Body of pancreas (tissue), 4 donors: Measurements from ENCODE around the gene ST3GAL6. TPM values are rescaled to one million over a fixed set of nuclear protein-coding genes. Genes with fewer than 3 reads are reported as not detected.

ENCODE experiments used
- ATAC-seq: fragments of 150-250 bp; one replicate; pipeline ENCODE4 v1.9.1; 2016
- DNase-seq, 4 donors: peaks; one replicate each; pipeline ENCODE4 v3.0.0-alpha.2; 2019
- H3K27ac ChIP-seq, 4 donors: fragments of 200-600 bp; sonication (generic); 1 replicate in 3 of 4; 2 replicates in 1 of 4; pipeline versions ENCODE4 v1.5.1 to v1.6.1; 2016 to 2019; ENCODE audit warnings: mild to moderate bottlenecking in 1 of 4, mixed read lengths in 1 of 4, moderate library complexity in 1 of 4
- H3K27me3 ChIP-seq, 2 donors: fragments of 200-600 bp; sonication (generic); one replicate each; pipeline ENCODE4 v1.6.0; 2016; ENCODE audit warnings: mild to moderate bottlenecking in 1 of 2
- H3K36me3 ChIP-seq, 2 donors: fragments of 200-600 bp; sonication (generic); replicated peaks in 1 of 2; 2 replicates each; pipeline ENCODE4 v1.5.1; 2016; ENCODE audit warnings: low read depth in 2 of 2; ENCODE audit not compliant: insufficient read depth in 1 of 2
- H3K4me1 ChIP-seq: fragments of 200-600 bp; sonication (generic); one replicate; pipeline ENCODE4 v1.6.0; 2016
- H3K4me3 ChIP-seq, 2 donors: fragments of 200-600 bp; sonication (generic); 1 replicate in 1 of 2; 2 replicates in 1 of 2; pipeline ENCODE4 v1.5.1; 2016 to 2019
- H3K9me3 ChIP-seq, 3 donors: fragments of 200-600 bp; sonication (generic); 1 replicate in 2 of 3; 2 replicates in 1 of 3; pipeline ENCODE4 v1.5.1; 2016
- CTCF ChIP-seq, 7 experiments: fragments of 450-650 bp in 4 of 7; fragments of 200-600 bp in 3 of 7; sonication (generic) in 3 of 7; IDR thresholded peaks; one replicate each; pipeline ENCODE4 v1.5.1; 2016 to 2019; ENCODE audit warnings: antibody characterized with exemption in 7 of 7
- POLR2A ChIP-seq, 3 donors: fragments of 450-650 bp; IDR thresholded peaks; one replicate each; pipeline ENCODE4 v1.6.1; 2016; ENCODE audit warnings: antibody characterized with exemption in 3 of 3, mild to moderate bottlenecking in 2 of 3
- WGBS, 2 donors: methylation state at CpG; one replicate each; pipeline ENCODE4 v1.1.5; 2017; 5-methylcytosine and 5-hydroxymethylcytosine counted together
- intact Hi-C: fragments of 100-400 bp; cut with DNase I; formaldehyde crosslinking; loops from one replicate; pipeline ENCODE4 v1.15.1; 2023
- total RNA-seq, 2 donors: library from RNA; depleted of rRNA; stranded (reverse); fragments of >200 nt; gene quantifications; one replicate each; pipeline ENCODE4 v1.1.0, GENCODE V29; 2016

Gene ST3GAL6
- total RNA-seq, 2 donors from 2014 or later: 8.0 to 35.3 TPM

- Histone ChIP-seq H3K9me3 (no peaks in the 10 kb centered on the region), H3K27me3 (no peaks in the 10 kb centered on the region), H3K27ac (no peak overlapping the region), H3K4me1 (no peaks in the 10 kb centered on the region), H3K36me3 (peaks cover 0 to 2% of the 10 kb centered on the region in 2 donors), H3K4me3 (no peak overlapping the region)
- TF ChIP-seq POLR2A (IDR thresholded peaks at IDR 0.05) (no peak), CTCF (IDR thresholded peaks at IDR 0.05) (no peak)
- intact Hi-C loops: no loop called here
- no peak for DNase-seq
- ATAC-seq: no peak
- WGBS, 2 donors: 80 to 83% methylated on average over 1 of the region's 1 CpG
Observed at GRCh38 chr3:98806521-98806920, 43.4 kb downstream of the ST3GAL6 start.

- Histone ChIP-seq H3K27ac (no peak overlapping the region), H3K27me3 (no peaks in the 10 kb centered on the region), H3K4me3 (no peak overlapping the region), H3K4me1 (no peaks in the 10 kb centered on the region), H3K9me3 (no peaks in the 10 kb centered on the region), H3K36me3 (peaks cover 0 to 2% of the 10 kb centered on the region in 2 donors)
- TF ChIP-seq CTCF (IDR thresholded peaks at IDR 0.05) (no peak), POLR2A (IDR thresholded peaks at IDR 0.05) (no peak)
- DNase-seq (no peak), ATAC-seq (no peak)
- 94 to 96% methylated on average over 4 of the region's 4 CpGs for WGBS, 2 donors
- intact Hi-C loops: no loop called here
Observed at GRCh38 chr3:98807011-98807410, 43.9 kb downstream of the ST3GAL6 start.

- H3K4me3 ChIP-seq: no peak overlapping the region
- 94 to 95% methylated on average over 1 of the region's 1 CpG for WGBS, 2 donors
- no peak overlapping the region for H3K27ac ChIP-seq
- intact Hi-C loops: no loop called here
- ATAC-seq: no peak
- no peak for DNase-seq
- peaks cover 0 to 2% of the 10 kb centered on the region in 2 donors for H3K36me3 ChIP-seq
- no peaks in the 10 kb centered on the region for H3K4me1 ChIP-seq
- H3K27me3 ChIP-seq: no peaks in the 10 kb centered on the region
- TF ChIP-seq POLR2A (IDR thresholded peaks at IDR 0.05): no peak
- no peak for TF ChIP-seq CTCF (IDR thresholded peaks at IDR 0.05)
- no peaks in the 10 kb centered on the region for H3K9me3 ChIP-seq
Observed at GRCh38 chr3:98807561-98807960, 44.4 kb downstream of the ST3GAL6 start.

- H3K4me3 ChIP-seq: no peak overlapping the region
- 92 to 99% methylated on average over 2 of the region's 2 CpGs for WGBS, 2 donors
- intact Hi-C loops: no loop called here
- DNase-seq (no peak), ATAC-seq (no peak)
- no peaks in the 10 kb centered on the region for H3K27me3 ChIP-seq
- H3K27ac ChIP-seq: no peak overlapping the region
- TF ChIP-seq POLR2A (IDR thresholded peaks at IDR 0.05) (no peak), CTCF (IDR thresholded peaks at IDR 0.05) (no peak)
- H3K36me3 ChIP-seq: peaks cover 0 to 2% of the 10 kb centered on the region in 2 donors
- H3K4me1 ChIP-seq: no peaks in the 10 kb centered on the region
- H3K9me3 ChIP-seq: no peaks in the 10 kb centered on the region
Observed at GRCh38 chr3:98808071-98808470, 44.9 kb downstream of the ST3GAL6 start.

- Histone ChIP-seq H3K36me3 (peaks cover 0 to 2% of the 10 kb centered on the region in 2 donors), H3K27ac (no peak overlapping the region), H3K9me3 (no peaks in the 10 kb centered on the region), H3K4me1 (no peaks in the 10 kb centered on the region), H3K27me3 (no peaks in the 10 kb centered on the region), H3K4me3 (no peak overlapping the region)
- ATAC-seq (no peak), DNase-seq (no peak)
- intact Hi-C loops: no loop called here
- WGBS, 2 donors: 74 to 76% methylated on average over 3 of the region's 3 CpGs
- TF ChIP-seq CTCF (IDR thresholded peaks at IDR 0.05) (no peak), POLR2A (IDR thresholded peaks at IDR 0.05) (no peak)
Observed at GRCh38 chr3:98809557-98809956, 46.4 kb downstream of the ST3GAL6 start.
